ENCODE data around the gene PDLIM1. TPM values are rescaled to one million over a fixed set of nuclear protein-coding genes. Genes with fewer than 3 reads are reported as not detected.

Gene PDLIM1
- total RNA-seq, 2 donors from 2014 or later = 109 to 140 TPM

- Histone ChIP-seq H3K27me3 (replicated peaks; ENCODE audit: insufficient read depth) (no peaks in the 10 kb centered on the region), H3K4me1 (ENCODE audit: control insufficient read depth in 1 of 2, low read depth in 2 of 2) (peaks cover 0 to 3% of the 10 kb centered on the region in 2 donors), H3K9me3 (no peaks in the 10 kb centered on the region), H3K27ac (no peak overlapping the region), H3K4me3 (no peak overlapping the region), H3K36me3 (no peaks in the 10 kb centered on the region)
- ATAC-seq (ENCODE audit: insufficient number of reproducible peaks, low FRiP score, low read depth) = no peak
- DNase-seq (ENCODE audit: low spot score) = no peak
- TF ChIP-seq CTCF (IDR thresholded peaks at IDR 0.05) = no peak
Measured at GRCh38 chr10:95187617-95188016, 103.2 kb downstream of the PDLIM1 start.

Other genes with a start within 250 kb of the PDLIM1 start
- not detected for gene CYP2C8, start 221.5 kb downstream of the PDLIM1 start, total RNA-seq
- gene ACSM6, start 96.8 kb downstream of the PDLIM1 start, total RNA-seq = not detected

All from thoracic aorta (tissue), 2 donors.